K562 (cell line): Measurements from ENCODE around the gene SFXN2. TPM values are rescaled to one million over a fixed set of nuclear protein-coding genes. Genes with fewer than 3 reads are reported as not detected.
A peak's percentile ranks its signal among the peaks of the same experiment; 100 is the strongest.

Source experiments
- ATAC-seq: fragments of 200-7000 bp; cut with Tn5 transposase; 3 replicates; pipeline ENCODE4 v1.9.1; 2020; ENCODE audit warnings: moderate library complexity
- BruUV-seq: library from RNA; stranded (reverse); fragments of 400-500 nt; replicated peaks from 2 replicates; lab custom pipeline; 2021; lab: Mats Ljungman, UMichigan
- CTCF ChIA-PET: fragments of 300-600 bp; formaldehyde crosslinking; extraction: SDS; loops from one replicate; lab custom pipeline; 2021; ENCODE audit warnings: low intra/inter-chr PET ratio; lab: Yijun Ruan, JAX
- POLR2A ChIA-PET: fragments of 300-600, 350-650 bp; sonication (Branson Sonifier 250); formaldehyde crosslinking; extraction: SDS; loops from one replicate; lab custom pipeline; 2021; ENCODE audit warnings: antibody characterized with exemption, inconsistent platforms; lab: Yijun Ruan, JAX
- DNase-seq, 4 experiments: peaks; one replicate each; pipeline versions ENCODE4 v3.0.0 to v3.0.0-alpha.2; 2011 to 2018; ENCODE audit warnings: low spot score in 3 of 4, mixed read lengths in 3 of 4; ENCODE audit errors: extremely low read depth in 1 of 4
- FAIRE-seq: peaks from 2 replicates; lab custom pipeline; 2011; peaks lifted over from hg19 to GRCh38; lab: Jason Lieb, UNC
- H2AFZ ChIP-seq: 2 replicates; pipeline ENCODE4 v1.6.0; 2011; ENCODE audit warnings: low read depth, low read length, control low read depth, inconsistent platforms
- H3K27ac ChIP-seq: fragments of 200-600 bp; 3 replicates; pipeline ENCODE4 v1.8.0; 2011; ENCODE audit warnings: low read depth, mild to moderate bottlenecking, control low read depth, inconsistent platforms, low read length, moderate library complexity, mixed read lengths; ENCODE audit errors: extremely low read depth
- H3K27me3 ChIP-seq, 2 experiments: fragments of 300-600 bp in 1 of 2; 2 replicates in 1 of 2; 3 replicates in 1 of 2; pipeline versions ENCODE4 v1.6.0 to v1.8.0; 2011; ENCODE audit warnings: inconsistent platforms in 2 of 2, low read length in 2 of 2, mild to moderate bottlenecking in 1 of 2, mixed read lengths in 1 of 2, moderate library complexity in 1 of 2; ENCODE audit not compliant: control insufficient read depth in 2 of 2, insufficient read depth in 2 of 2
- H3K36me3 ChIP-seq: fragments of 300-600 bp; 3 replicates; pipeline ENCODE4 v1.8.0; 2011; ENCODE audit warnings: mild to moderate bottlenecking, low read length, inconsistent platforms; ENCODE audit not compliant: control insufficient read depth, insufficient read depth
- H3K4me1 ChIP-seq, 2 experiments: fragments of 200-600 bp in 1 of 2; replicated peaks in 1 of 2; 2 replicates in 1 of 2; 3 replicates in 1 of 2; pipeline versions ENCODE4 v1.5.1 to v1.8.0; 2011; ENCODE audit warnings: inconsistent platforms in 2 of 2, low read length in 2 of 2, mild to moderate bottlenecking in 1 of 2, mixed read lengths in 1 of 2, moderate library complexity in 1 of 2; ENCODE audit not compliant: control insufficient read depth in 2 of 2, insufficient read depth in 2 of 2
- H3K4me2 ChIP-seq: 2 replicates; pipeline ENCODE4 v1.6.1; 2011; ENCODE audit warnings: low read length, control low read depth, inconsistent platforms, mixed read lengths; ENCODE audit not compliant: insufficient read depth
- H3K4me3 ChIP-seq: fragments of 200-600 bp; sonication (generic), shearing (Covaris generic); 2 replicates; pipeline ENCODE4 v1.5.1; 2016; ENCODE audit warnings: control low read depth, inconsistent platforms
- H3K79me2 ChIP-seq: fragments of 200-600 bp; 3 replicates; pipeline ENCODE4 v1.8.0; 2011; ENCODE audit warnings: low read length, inconsistent platforms; ENCODE audit not compliant: control insufficient read depth, insufficient read depth
- H3K9ac ChIP-seq, 2 experiments: 2 replicates each; pipeline versions ENCODE4 v1.6.0 to v1.6.1; 2011; ENCODE audit warnings: low read depth in 2 of 2, low read length in 2 of 2, control low read depth in 1 of 2, inconsistent platforms in 1 of 2, mild to moderate bottlenecking in 1 of 2, mixed read lengths in 1 of 2; ENCODE audit not compliant: insufficient read depth in 1 of 2
- H3K9me1 ChIP-seq: one replicate; pipeline ENCODE4 v1.6.0; 2011; ENCODE audit warnings: inconsistent platforms, mild to moderate bottlenecking, low read length, moderate library complexity; ENCODE audit not compliant: control insufficient read depth, insufficient read depth
- H3K9me3 ChIP-seq: replicated peaks from 2 replicates; pipeline ENCODE4 v1.5.1; 2011; ENCODE audit warnings: low read depth, low read length, inconsistent platforms; ENCODE audit not compliant: control insufficient read depth, insufficient read depth
- H4K20me1 ChIP-seq: replicated peaks from 2 replicates; pipeline ENCODE4 v1.6.1; 2011; ENCODE audit warnings: low read length, inconsistent platforms, mixed read lengths; ENCODE audit not compliant: control insufficient read depth, insufficient read depth
- GTF2E2 ChIP-seq: fragments of 200-800 bp; sonication (Bioruptor generic); IDR thresholded peaks from 2 replicates; pipeline ENCODE4 v1.6.1; 2016; ENCODE audit warnings: missing genetic modification characterization, missing compliant biosample characterization
- HBP1 ChIP-seq: fragments of 450-650 bp; formaldehyde crosslinking; IDR thresholded peaks from 2 replicates; pipeline ENCODE4 v1.4.0; 2022; ENCODE audit warnings: missing genetic modification characterization
- HDAC1 ChIP-seq, 2 experiments: fragments of 450-650 bp; IDR thresholded peaks; 2 replicates each; pipeline ENCODE4 v1.6.1; 2016 to 2017; ENCODE audit warnings: inconsistent platforms in 1 of 2, mild to moderate bottlenecking in 1 of 2, moderate library complexity in 1 of 2
- HDAC2 ChIP-seq: fragments of 450-650 bp; IDR thresholded peaks from 2 replicates; pipeline ENCODE4 v1.6.1; 2016; ENCODE audit warnings: mild to moderate bottlenecking
- HDGF ChIP-seq: fragments of 450-650 bp; IDR thresholded peaks from 2 replicates; pipeline ENCODE4 v1.6.1; 2016
- HLTF ChIP-seq: fragments of 450-650 bp; IDR thresholded peaks from 2 replicates; pipeline ENCODE4 v1.6.1; 2016
- HMGN3 ChIP-seq: IDR thresholded peaks from 2 replicates; pipeline ENCODE4 v1.6.1; 2011; ENCODE audit warnings: borderline replicate concordance, low read depth, mild to moderate bottlenecking, mixed read lengths, low read length; ENCODE audit not compliant: insufficient read length; ENCODE audit errors: extremely low read depth
- MAFG ChIP-seq: fragments of 450-650 bp; conservative IDR thresholded peaks from 2 replicates; pipeline ENCODE4 v1.6.1; 2016; ENCODE audit warnings: missing genetic modification characterization, missing compliant biosample characterization
- MCM2 ChIP-seq: fragments of 450-650 bp; IDR thresholded peaks from 2 replicates; pipeline ENCODE4 v1.6.1; 2017; ENCODE audit warnings: low read depth, mild to moderate bottlenecking
- MEIS2 ChIP-seq: fragments of 450-650 bp; IDR thresholded peaks from 2 replicates; pipeline ENCODE4 v1.6.1; 2014; ENCODE audit warnings: mild to moderate bottlenecking; ENCODE audit not compliant: partially characterized antibody
- NBN ChIP-seq: fragments of 450-650 bp; IDR thresholded peaks from 2 replicates; pipeline ENCODE4 v1.6.1; 2016; ENCODE audit warnings: low read depth, mild to moderate bottlenecking
- NFRKB ChIP-seq: fragments of 450-650 bp; IDR thresholded peaks from 2 replicates; pipeline ENCODE4 v1.6.1; 2016; ENCODE audit warnings: low read depth
- SMARCA4 ChIP-seq: fragments of 450-650 bp; IDR thresholded peaks from 2 replicates; pipeline ENCODE4 v1.6.1; 2016
- SMARCB1 ChIP-seq: IDR thresholded peaks from 2 replicates; pipeline ENCODE4 v1.6.1; 2011; ENCODE audit warnings: improper control_type of control experiment, low read depth; ENCODE audit not compliant: insufficient read length
- SUPT5H ChIP-seq: fragments of 450-650 bp; IDR thresholded peaks from 2 replicates; pipeline ENCODE4 v1.6.1; 2016
- TAF15 ChIP-seq: fragments of 200-400 bp; formaldehyde crosslinking; IDR thresholded peaks from 2 replicates; pipeline ENCODE4 v1.6.1; 2017; ENCODE audit warnings: mild to moderate bottlenecking, low read depth, low read length, moderate library complexity
- ZNF217 ChIP-seq: sonication (generic); formaldehyde crosslinking; IDR thresholded peaks from 2 replicates; pipeline ENCODE4 v1.8.0; 2022; ENCODE audit warnings: mild to moderate bottlenecking, missing genetic modification reagents
- ZNF766 ChIP-seq: fragments of 200-800 bp; sonication (Bioruptor generic); conservative IDR thresholded peaks from 2 replicates; pipeline ENCODE4 v1.6.1; 2016; ENCODE audit warnings: missing genetic modification characterization, missing compliant biosample characterization
- ZNF79 ChIP-seq: fragments of 250-450 bp; sonication (Bioruptor Pico); IDR thresholded peaks from 2 replicates; pipeline ENCODE4 v1.4.0; 2020; ENCODE audit warnings: low read depth, mild to moderate bottlenecking, moderate library complexity
- WGBS: fragments of 100-300 bp; shearing (Covaris generic); methylation state at CpG from one replicate; pipeline ENCODE4 v1.1.6; 2016; ENCODE audit warnings: low coverage, mixed read lengths; ENCODE audit not compliant: insufficient coverage; ENCODE audit errors: missing lambda C conversion rate; 5-methylcytosine and 5-hydroxymethylcytosine counted together
- in situ Hi-C: fragments of 300-500 bp; cut with MboI; formaldehyde crosslinking; loops from 4 replicates; pipeline ENCODE4 v1.15.0; 2018; ENCODE audit warnings: inconsistent platforms, mixed read lengths
- intact Hi-C: fragments of 100-400 bp; cut with micrococcal nuclease; formaldehyde crosslinking; loops from 2 replicates; pipeline ENCODE4 v1.14.2; 2022
- polyA plus RNA-seq, 8 experiments: library from polyadenylated mRNA; depleted of rRNA in 4 of 8; stranded (reverse) in 5 of 8; unstranded in 3 of 8; fragments of >200 nt; fragmentation: Nextera tagmentation in 2 of 8; fragmentation: Illumina TruSeq in 1 of 8; extraction: Ambion mirVana in 2 of 8; extraction: Trizol in 1 of 8; gene quantifications; 2 replicates each; pipeline versions ENCODE4 v1.2.1 to v1.2.3, GENCODE V29; 2011 to 2014; ENCODE audit warnings: inconsistent platforms in 1 of 8, missing spikeins in 1 of 8
- total RNA-seq, 7 experiments: library from RNA; depleted of rRNA in 6 of 7; stranded (reverse); fragments of >200 nt in 6 of 7; fragmentation: Illumina TruSeq in 2 of 7; extraction: Trizol in 2 of 7; gene quantifications; 2 replicates each; pipeline versions ENCODE4 v1.2.1 to v1.2.3, GENCODE V29; 2011 to 2021; ENCODE audit warnings: low replicate concordance in 1 of 7
- TF ChIP-seq, protein P1 (sequence below): sonication (generic); formaldehyde crosslinking; IDR thresholded peaks from 2 replicates; pipeline ENCODE4 v1.8.0; 2022; ENCODE audit warnings: mild to moderate bottlenecking, missing genetic modification reagents
- TF ChIP-seq, protein P2 (sequence below): fragments of 200-800 bp; sonication (Bioruptor generic); IDR thresholded peaks from 2 replicates; pipeline ENCODE4 v1.6.1; 2017; ENCODE audit warnings: missing genetic modification characterization, missing compliant biosample characterization

SFXN2 gene
- total and polyA plus RNA-seq, 9 of the 15 experiments (the other 6 are each of a cell fraction or from before 2014, with no cell fraction given) = 7.3 to 23.8 (median 15.7) TPM

DNA sequence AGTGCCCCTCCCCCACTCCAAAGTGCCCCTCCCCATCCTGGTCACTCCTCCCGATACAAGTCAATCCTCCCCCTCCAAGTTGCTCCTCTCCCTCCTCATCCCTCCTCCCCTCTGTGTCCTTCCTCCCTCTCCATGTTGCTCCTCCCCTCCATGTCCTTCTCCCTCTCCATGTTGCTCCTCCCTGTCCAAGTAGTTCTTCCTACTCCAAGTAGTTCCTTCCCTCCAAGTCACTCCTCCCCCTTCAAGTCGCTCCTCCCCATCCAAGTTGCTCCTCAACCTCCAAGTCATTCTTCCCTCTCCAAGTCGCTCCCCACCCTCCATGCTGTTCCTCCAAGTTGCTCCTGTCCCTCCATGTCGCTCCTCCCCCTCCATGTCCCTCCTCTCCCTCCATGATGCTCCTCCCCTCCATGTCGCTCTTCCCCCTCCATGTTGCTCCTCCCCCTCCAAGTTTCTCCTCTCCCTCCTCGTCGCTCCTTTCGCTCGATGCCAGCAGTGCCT, 20.7 kb downstream of the SFXN2 start:
- H3K36me3 ChIP-seq = peaks cover 43% of the 10 kb centered on the region
- ATAC-seq (peak; percentile 86), FAIRE-seq (peak; percentile 59), DNase-seq (peak; percentile 58 to 70 (median 69))
- H3K9ac ChIP-seq = peak overlapping the region in 1 of 2 experiments; percentile 18; a peak in 1 of 4 replicates
- in situ Hi-C loops = no loop called here
- 30% methylated on average over 2 of the region's 9 CpGs for WGBS
- no peaks in the 10 kb centered on the region for H3K9me1 ChIP-seq
- no peak overlapping the region for H3K4me3 ChIP-seq
- no peaks in the 10 kb centered on the region for H3K9me3 ChIP-seq
- no peaks in the 10 kb centered on the region for H3K79me2 ChIP-seq
- peaks cover 10 to 29% of the 10 kb centered on the region in 2 experiments; a peak in 4 of 5 replicates for H3K4me1 ChIP-seq
- CTCF ChIA-PET = no interaction called here
- no peaks in the 10 kb centered on the region for H3K27me3 ChIP-seq
- peak overlapping the region; percentile 65 for H3K4me2 ChIP-seq
- POLR2A ChIA-PET = interaction anchor here (1.0 kb wide), 1 partner anchor 9 kb away, joined by 6 read pairs; the partner anchor contains the start of gene WBP1L
- no peaks in the 10 kb centered on the region for H4K20me1 ChIP-seq
- BruUV-seq = no TSS peak
- intact Hi-C loops = no loop called here
- H3K27ac ChIP-seq = peak overlapping the region; percentile 22; the same call in 1 of the 3 replicates
- peak overlapping the region; percentile 85 for H2AFZ ChIP-seq
- TF ChIP-seq MAFG = no peak
- no peak for TF ChIP-seq HMGN3
- TF ChIP-seq, protein P1, sequence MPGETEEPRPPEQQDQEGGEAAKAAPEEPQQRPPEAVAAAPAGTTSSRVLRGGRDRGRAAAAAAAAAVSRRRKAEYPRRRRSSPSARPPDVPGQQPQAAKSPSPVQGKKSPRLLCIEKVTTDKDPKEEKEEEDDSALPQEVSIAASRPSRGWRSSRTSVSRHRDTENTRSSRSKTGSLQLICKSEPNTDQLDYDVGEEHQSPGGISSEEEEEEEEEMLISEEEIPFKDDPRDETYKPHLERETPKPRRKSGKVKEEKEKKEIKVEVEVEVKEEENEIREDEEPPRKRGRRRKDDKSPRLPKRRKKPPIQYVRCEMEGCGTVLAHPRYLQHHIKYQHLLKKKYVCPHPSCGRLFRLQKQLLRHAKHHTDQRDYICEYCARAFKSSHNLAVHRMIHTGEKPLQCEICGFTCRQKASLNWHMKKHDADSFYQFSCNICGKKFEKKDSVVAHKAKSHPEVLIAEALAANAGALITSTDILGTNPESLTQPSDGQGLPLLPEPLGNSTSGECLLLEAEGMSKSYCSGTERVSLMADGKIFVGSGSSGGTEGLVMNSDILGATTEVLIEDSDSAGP = no peak
- TF ChIP-seq MCM2 = peak; percentile 72; the same call in 1 of the 2 replicates
- peak; percentile 90 for TF ChIP-seq HLTF
- no peak for TF ChIP-seq ZNF766 (CRISPR knock-in tag)
- peak; percentile 52; the same call in 1 of the 2 replicates for TF ChIP-seq HDAC2
- TF ChIP-seq, protein P2, sequence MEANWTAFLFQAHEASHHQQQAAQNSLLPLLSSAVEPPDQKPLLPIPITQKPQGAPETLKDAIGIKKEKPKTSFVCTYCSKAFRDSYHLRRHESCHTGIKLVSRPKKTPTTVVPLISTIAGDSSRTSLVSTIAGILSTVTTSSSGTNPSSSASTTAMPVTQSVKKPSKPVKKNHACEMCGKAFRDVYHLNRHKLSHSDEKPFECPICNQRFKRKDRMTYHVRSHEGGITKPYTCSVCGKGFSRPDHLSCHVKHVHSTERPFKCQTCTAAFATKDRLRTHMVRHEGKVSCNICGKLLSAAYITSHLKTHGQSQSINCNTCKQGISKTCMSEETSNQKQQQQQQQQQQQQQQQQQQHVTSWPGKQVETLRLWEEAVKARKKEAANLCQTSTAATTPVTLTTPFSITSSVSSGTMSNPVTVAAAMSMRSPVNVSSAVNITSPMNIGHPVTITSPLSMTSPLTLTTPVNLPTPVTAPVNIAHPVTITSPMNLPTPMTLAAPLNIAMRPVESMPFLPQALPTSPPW (CRISPR knock-in tag) = no peak
- peak in 1 of 2 experiments; percentile 63; a peak in 2 of 4 replicates for TF ChIP-seq HDAC1 (IDR thresholded peaks at IDR 0.05)
- TF ChIP-seq SMARCB1 = no peak
- 0 out of 2 replicates have a peak, but pooled peaks have one; percentile 59 for TF ChIP-seq NBN
- TF ChIP-seq ZNF217 = no peak
- TF ChIP-seq SUPT5H = peak; percentile 59; the same call in 1 of the 2 replicates
- TF ChIP-seq NFRKB = no peak; the same call in 1 of the 2 replicates
- TF ChIP-seq TAF15 = no peak
- TF ChIP-seq GTF2E2 (tag) = no peak
- TF ChIP-seq ZNF79 (CRISPR knock-in tag) = no peak
- peak; percentile 97; the same call in 1 of the 2 replicates for TF ChIP-seq HDGF
- 0 out of 2 replicates have a peak, but pooled peaks have one; percentile 55 for TF ChIP-seq HBP1
- TF ChIP-seq MEIS2 = no peak
- TF ChIP-seq SMARCA4 = peak; percentile 56; the same call in 1 of the 2 replicates
